ENCODE data around the gene CD79A. TPM values are rescaled to one million over a fixed set of nuclear protein-coding genes. Genes with fewer than 3 reads are reported as not detected.

The CD79A gene
- polyA plus RNA-seq, 3 donors: 1.9 to 2.7 (median 2.1) TPM

GRCh38 chr19:41861846-41862245, 15.2 kb upstream of the CD79A start:
- Histone ChIP-seq H3K79me2 (ENCODE audit: insufficient read depth, low read length) (peaks cover 69% of the 10 kb centered on the region), H4K20me1 (ENCODE audit: insufficient read depth, low read length) (peaks cover 63% of the 10 kb centered on the region), H3K36me3 (replicated peaks in 1 of 2; ENCODE audit: control insufficient read depth in 1 of 2, insufficient read depth in 2 of 2, low read length in 2 of 2) (peaks cover 38 to 54% of the 10 kb centered on the region in 2 donors), H3K9ac (ENCODE audit: insufficient read depth, low read length, poor library complexity, severe bottlenecking) (peak overlapping the region; percentile 90), H3K4me2 (replicated peaks; ENCODE audit: extremely low read depth, low read length, poor library complexity, severe bottlenecking) (no peak overlapping the region), H3K27ac (ENCODE audit: low read depth in 1 of 2, low read length in 2 of 2) (peak overlapping the region in 1 of 2 donors; percentile 90), H3K4me1 (ENCODE audit: control insufficient read depth in 1 of 2, insufficient read depth in 2 of 2, low read length in 2 of 2) (peaks cover 39 to 43% of the 10 kb centered on the region in 2 donors), H2AFZ (ENCODE audit: insufficient read depth, low read depth, low read length, poor library complexity, severe bottlenecking) (no peak overlapping the region), H3K9me3 (replicated peaks in 1 of 2; ENCODE audit: control insufficient read depth in 1 of 2, insufficient read depth in 1 of 2, low read length in 2 of 2) (no peaks in the 10 kb centered on the region), H3K27me3 (ENCODE audit: control insufficient read depth in 2 of 2, insufficient read depth in 2 of 2, low read length in 2 of 2) (no peaks in the 10 kb centered on the region), H3K4me3 (replicated peaks in 1 of 3; ENCODE audit: low read depth in 2 of 3, low read length in 3 of 3) (peak overlapping the region in 1 of 3 experiments; percentile 19)
- H3K9me3 Mint-ChIP-seq: no peaks in the 10 kb centered on the region
- no peak for TF ChIP-seq CTCF (IDR thresholded peaks at IDR 0.05)
- peaks cover 0 to 3% (median 2%) of the 10 kb centered on the region in 3 donors for H3K27me3 Mint-ChIP-seq (ENCODE audit: low read depth in 3 of 3)
- H3K4me1 Mint-ChIP-seq: peaks cover 51% of the 10 kb centered on the region
- peak overlapping the region in 2 of 7 donors; percentile 46 to 72 for H3K27ac Mint-ChIP-seq
- intact Hi-C loops (cut with micrococcal nuclease): loop anchor here (2.0 to 5.0 kb wide), 2 partner anchors 21 to 95 kb away; partner anchors contain the start of genes ARHGEF1 (in 2 of the 2) and RABAC1 (in 2 of the 2)
- H3K4me3 Mint-ChIP-seq: no peak overlapping the region
- no peak for DNase-seq
- WGBS (ENCODE audit: insufficient coverage): 71% methylated on average over 2 of the region's 9 CpGs
- peaks cover 38 to 56% of the 10 kb centered on the region in 2 donors for H3K36me3 Mint-ChIP-seq

- Histone ChIP-seq H3K79me2 (ENCODE audit: insufficient read depth, low read length) (peaks cover 76% of the 10 kb centered on the region), H3K27ac (ENCODE audit: low read depth in 1 of 2, low read length in 2 of 2) (peak overlapping the region in 1 of 2 donors; percentile 90), H3K9me3 (replicated peaks in 1 of 2; ENCODE audit: control insufficient read depth in 1 of 2, insufficient read depth in 1 of 2, low read length in 2 of 2) (no peaks in the 10 kb centered on the region), H3K4me1 (ENCODE audit: control insufficient read depth in 1 of 2, insufficient read depth in 2 of 2, low read length in 2 of 2) (peaks cover 39 to 43% of the 10 kb centered on the region in 2 donors), H3K36me3 (replicated peaks in 1 of 2; ENCODE audit: control insufficient read depth in 1 of 2, insufficient read depth in 2 of 2, low read length in 2 of 2) (peaks cover 44 to 60% of the 10 kb centered on the region in 2 donors), H2AFZ (ENCODE audit: insufficient read depth, low read depth, low read length, poor library complexity, severe bottlenecking) (no peak overlapping the region), H3K9ac (ENCODE audit: insufficient read depth, low read length, poor library complexity, severe bottlenecking) (peak overlapping the region; percentile 36), H3K27me3 (ENCODE audit: control insufficient read depth in 2 of 2, insufficient read depth in 2 of 2, low read length in 2 of 2) (no peaks in the 10 kb centered on the region), H4K20me1 (ENCODE audit: insufficient read depth, low read length) (peaks cover 68% of the 10 kb centered on the region), H3K4me3 (replicated peaks in 1 of 3; ENCODE audit: low read depth in 2 of 3, low read length in 3 of 3) (peak overlapping the region in 1 of 3 experiments; percentile 19), H3K4me2 (replicated peaks; ENCODE audit: extremely low read depth, low read length, poor library complexity, severe bottlenecking) (peak overlapping the region; percentile 33)
- H3K4me1 Mint-ChIP-seq: peaks cover 52% of the 10 kb centered on the region
- H3K9me3 Mint-ChIP-seq: no peaks in the 10 kb centered on the region
- H3K27me3 Mint-ChIP-seq (ENCODE audit: low read depth in 3 of 3): peaks cover 0 to 2% (median 2%) of the 10 kb centered on the region in 3 donors
- no peak for TF ChIP-seq CTCF (IDR thresholded peaks at IDR 0.05)
- no peak for DNase-seq
- peaks cover 38 to 57% of the 10 kb centered on the region in 2 donors for H3K36me3 Mint-ChIP-seq
- intact Hi-C loops (cut with micrococcal nuclease): loop anchor here (5.0 kb wide), 1 partner anchor 95 kb away; the partner anchor contains the start of gene RABAC1 (in 2 of the 2)
- peak overlapping the region in 2 of 7 donors; percentile 46 to 57 for H3K27ac Mint-ChIP-seq
- no CpG with 5 or more reads among the region's 2 CpGs for WGBS (ENCODE audit: insufficient coverage)
- no peak overlapping the region for H3K4me3 Mint-ChIP-seq
Measured at GRCh38 chr19:41862445-41862986, 14.6 kb upstream of the CD79A start.

Measured in CD14-positive monocyte (primary cell).